Measurements from ENCODE around the gene ITPR1. TPM values are rescaled to one million over a fixed set of nuclear protein-coding genes. Genes with fewer than 3 reads are reported as not detected.

ITPR1 gene
- total and polyA plus RNA-seq, 2 of the 4 experiments (the other 2 are of a cell fraction) = 1.8 to 5.7 TPM

- Histone ChIP-seq H3K4ac (ENCODE audit: low read depth, low read length) (no peak overlapping the region), H3K27ac (ENCODE audit: insufficient read depth, low read length) (no peak overlapping the region), H4K20me1 (ENCODE audit: insufficient read depth, low read length) (no peaks in the 10 kb centered on the region), H3K56ac (ENCODE audit: extremely low read depth, insufficient read depth, low read length) (no peak overlapping the region), H3K4me3 (ENCODE audit: insufficient read depth, low read depth, low read length) (no peak overlapping the region), H3K9me3 (ENCODE audit: control insufficient read depth, insufficient read depth, low read length) (no peaks in the 10 kb centered on the region; the same call in 1 of the 2 replicates), H2BK20ac (ENCODE audit: low read depth, low read length) (no peak overlapping the region), H3K9ac (ENCODE audit: low read depth, low read length) (no peak overlapping the region), H4K8ac (ENCODE audit: low read depth in 2 of 2, low read length in 2 of 2) (no peak overlapping the region), H2AK9ac (replicated peaks; ENCODE audit: low read depth, low read length, poor library complexity) (no peak overlapping the region), H3K14ac (replicated peaks; ENCODE audit: low read depth, low read length) (no peak overlapping the region), H2AFZ (replicated peaks; ENCODE audit: low read length, poor library complexity) (no peak overlapping the region), H3K36me3 (ENCODE audit: control insufficient read depth, insufficient read depth, low read length) (no peaks in the 10 kb centered on the region), H4K91ac (ENCODE audit: insufficient read depth, low read depth, low read length) (no peak overlapping the region), H3K79me1 (ENCODE audit: low read depth in 1 of 2, low read length in 2 of 2) (no peaks in the 10 kb centered on the region), H2BK15ac (ENCODE audit: low read depth, low read length) (no peak overlapping the region), H3K23ac (ENCODE audit: low read depth, low read length) (no peak overlapping the region), H4K5ac (ENCODE audit: low read depth, low read length) (no peak overlapping the region), H3K4me1 (ENCODE audit: control insufficient read depth, insufficient read depth, low read length) (no peaks in the 10 kb centered on the region), H2BK120ac (ENCODE audit: low read depth, low read length) (no peak overlapping the region), H3K9me1 (ENCODE audit: insufficient read depth, low read length) (no peaks in the 10 kb centered on the region), H3K18ac (ENCODE audit: low read depth, low read length) (no peak overlapping the region), H2BK5ac (ENCODE audit: low read depth, low read length, poor library complexity, severe bottlenecking) (no peak overlapping the region), H3K27me3 (ENCODE audit: control insufficient read depth, insufficient read depth, low read length) (peaks cover 2% of the 10 kb centered on the region), H2AK5ac (ENCODE audit: low read depth, low read length) (no peak overlapping the region), H3K4me2 (ENCODE audit: low read depth, low read length) (no peak overlapping the region)
- dilution Hi-C loops (cut with HindIII; ENCODE audit: low sequenced_read_pairs, unreplicated experiment) (no loop called here), intact Hi-C loops (cut with micrococcal nuclease) (no loop called here), in situ Hi-C loops (cut with MboI; ENCODE audit: low sequenced_read_pairs) (no loop called here)
- ATAC-seq (ENCODE audit: low read depth) (no peak), DNase-seq (no peak)
- BruUV-seq (replicated peaks) = no TSS peak
- TF ChIP-seq MAZ (IDR thresholded peaks at IDR 0.05; ENCODE audit: borderline replicate concordance, low read depth, low read length) (no peak), CTCF (conservative IDR thresholded peaks at IDR 0.05; ENCODE audit: low read depth, low read length) (no peak), RCOR1 (IDR thresholded peaks at IDR 0.05; ENCODE audit: insufficient replicate concordance, low read length) (no peak), FOS (IDR thresholded peaks at IDR 0.05; ENCODE audit: low read depth, low read length) (no peak), MXI1 (IDR thresholded peaks at IDR 0.05; ENCODE audit: borderline replicate concordance, low read depth, low read length) (no peak), MAFK (IDR thresholded peaks at IDR 0.05; ENCODE audit: low read depth, low read length) (no peak), NFE2L2 (IDR thresholded peaks at IDR 0.05; ENCODE audit: low read depth, low read length) (no peak), ELK1 (IDR thresholded peaks at IDR 0.05; ENCODE audit: borderline replicate concordance, low read depth, low read length) (no peak), POLR2A (IDR thresholded peaks at IDR 0.05; ENCODE audit: low read depth, low read length) (no peak), BHLHE40 (IDR thresholded peaks at IDR 0.05; ENCODE audit: low read depth, low read length) (no peak), CHD1 (IDR thresholded peaks at IDR 0.05; ENCODE audit: low read depth, low read length) (no peak), CEBPB (IDR thresholded peaks at IDR 0.05; ENCODE audit: low read depth, low read length) (no peak)
- no CpG with 5 or more reads among the region's 4 CpGs for WGBS, 2 experiments (ENCODE audit: extremely low coverage in 2 of 2, insufficient read length in 1 of 2)
- ChIA-PET POLR2A (ENCODE audit: unreplicated experiment) (no interaction called here), CTCF (no interaction called here)
Observed at GRCh38 chr3:4623421-4623999, 130.4 kb downstream of the ITPR1 start.
